OCI-LY3 (cell line): ENCODE data around the gene JAML.

Source experiments
- EZH2phosphoT487 ChIP-seq: fragments of 200-600 bp; shearing (Covaris generic); IDR thresholded peaks from 2 replicates; pipeline ENCODE4 v1.6.1; 2018; ENCODE audit warnings: antibody characterized with exemption, mixed run types, low read depth
- TF ChIP-seq, protein P1 (sequence below): fragments of 200-600, 300-600 bp; sonication (generic); IDR thresholded peaks from 2 replicates; pipeline ENCODE4 v1.5.1; 2014; ENCODE audit warnings: antibody characterized with exemption, low read length, low read depth

DNA sequence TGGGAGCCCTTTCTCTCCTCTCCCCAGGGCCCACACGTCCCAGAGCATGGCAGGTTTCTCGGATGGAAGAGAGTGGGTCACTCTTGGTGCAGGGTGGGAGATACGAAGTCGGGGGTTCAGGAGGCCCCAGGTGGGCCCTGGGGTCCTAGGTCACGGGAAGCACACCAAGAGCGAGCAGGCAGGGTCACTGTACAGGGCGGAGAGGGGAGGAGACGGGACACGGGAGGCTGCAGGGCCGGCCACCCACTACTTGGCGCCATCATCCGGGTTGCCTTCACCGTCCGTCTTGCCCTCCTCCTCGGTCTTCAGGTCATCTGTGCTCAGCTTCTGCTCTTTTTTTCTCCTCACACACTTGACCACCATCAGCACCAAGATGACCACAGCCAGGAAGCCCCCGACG is 58.2 kb downstream of the JAML start:
- TF ChIP-seq, protein P1, sequence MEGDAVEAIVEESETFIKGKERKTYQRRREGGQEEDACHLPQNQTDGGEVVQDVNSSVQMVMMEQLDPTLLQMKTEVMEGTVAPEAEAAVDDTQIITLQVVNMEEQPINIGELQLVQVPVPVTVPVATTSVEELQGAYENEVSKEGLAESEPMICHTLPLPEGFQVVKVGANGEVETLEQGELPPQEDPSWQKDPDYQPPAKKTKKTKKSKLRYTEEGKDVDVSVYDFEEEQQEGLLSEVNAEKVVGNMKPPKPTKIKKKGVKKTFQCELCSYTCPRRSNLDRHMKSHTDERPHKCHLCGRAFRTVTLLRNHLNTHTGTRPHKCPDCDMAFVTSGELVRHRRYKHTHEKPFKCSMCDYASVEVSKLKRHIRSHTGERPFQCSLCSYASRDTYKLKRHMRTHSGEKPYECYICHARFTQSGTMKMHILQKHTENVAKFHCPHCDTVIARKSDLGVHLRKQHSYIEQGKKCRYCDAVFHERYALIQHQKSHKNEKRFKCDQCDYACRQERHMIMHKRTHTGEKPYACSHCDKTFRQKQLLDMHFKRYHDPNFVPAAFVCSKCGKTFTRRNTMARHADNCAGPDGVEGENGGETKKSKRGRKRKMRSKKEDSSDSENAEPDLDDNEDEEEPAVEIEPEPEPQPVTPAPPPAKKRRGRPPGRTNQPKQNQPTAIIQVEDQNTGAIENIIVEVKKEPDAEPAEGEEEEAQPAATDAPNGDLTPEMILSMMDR: no peak
- TF ChIP-seq EZH2phosphoT487: no peak
